H1 (cell line): Measurements from ENCODE around the gene FAM234A. TPM values are rescaled to one million over a fixed set of nuclear protein-coding genes. Genes with fewer than 3 reads are reported as not detected.

Experiments used
- PHF8 ChIP-seq: fragments of 200-600 bp; sonication (generic); conservative IDR thresholded peaks from 2 replicates; pipeline ENCODE4 v1.7.1; 2012; ENCODE audit warnings: low read depth, mild to moderate bottlenecking, inconsistent platforms, low read length, moderate library complexity
- polyA plus RNA-seq, 7 experiments: library from polyadenylated mRNA; depleted of rRNA in 3 of 7; stranded (reverse) in 5 of 7; unstranded in 2 of 7; fragments of >200 nt in 5 of 7; fragments of 200-250 nt in 2 of 7; gene quantifications; 1 replicate in 5 of 7; 2 replicates in 1 of 7; 4 replicates in 1 of 7; pipeline versions ENCODE4 v1.2.1 to v1.2.3, GENCODE V29; 2011 to 2013; ENCODE audit warnings: missing spikeins in 2 of 7, mixed read lengths in 2 of 7
- total RNA-seq: library from RNA; stranded (reverse); fragmentation: NEBNext Ultra II Directional; extraction: Animal tissue kit (Norgen Biotek cat#: 25700); gene quantifications from 2 replicates; pipeline ENCODE4 v1.2.1, GENCODE V29; 2021

FAM234A gene
- total and polyA plus RNA-seq, 2 of the 8 experiments (the other 6 are each of a cell fraction or from before 2014, with no cell fraction given), result 80.6 to 104 TPM

DNA sequence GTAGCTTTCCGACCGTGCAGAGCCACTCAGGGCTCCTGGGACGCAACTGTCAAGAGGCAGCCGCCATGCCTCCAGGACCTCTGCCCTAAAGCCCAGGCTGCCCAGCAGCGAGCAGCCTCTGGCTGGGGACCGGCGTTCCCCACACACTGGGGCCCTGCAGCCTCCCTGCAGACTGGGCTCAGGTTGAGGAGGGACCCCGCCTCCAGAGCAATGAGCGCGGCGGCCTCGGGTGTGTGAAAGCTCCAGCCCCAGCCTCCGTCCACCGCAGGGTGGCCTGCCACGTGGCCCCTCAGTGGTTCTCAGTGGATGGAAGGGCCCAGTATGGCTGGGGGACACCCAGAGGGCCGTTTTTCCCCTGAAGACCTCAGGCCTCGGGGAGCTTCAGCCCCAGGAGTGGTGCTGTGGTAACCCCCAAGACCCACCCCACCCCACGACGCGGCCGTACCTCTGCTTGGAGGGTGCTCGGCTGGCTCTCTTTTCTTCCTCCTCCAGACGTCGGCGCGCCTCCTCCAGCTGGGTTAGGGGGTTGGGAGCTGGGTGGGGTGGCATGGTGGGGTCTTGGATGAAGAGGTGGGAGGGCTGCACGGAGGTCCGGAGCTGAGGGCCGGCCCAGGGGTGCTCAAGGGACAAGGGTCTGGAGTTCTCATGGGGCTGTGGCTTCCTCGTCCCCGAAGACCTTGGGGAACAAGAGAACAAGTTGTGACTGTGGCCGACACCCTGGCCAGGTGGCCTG is 58.6 kb downstream of the FAM234A start (continued):
- no peak for TF ChIP-seq PHF8
